Urinary bladder (tissue), 4 donors: ENCODE measurements around the gene PEX14. TPM values are rescaled to one million over a fixed set of nuclear protein-coding genes. Genes with fewer than 3 reads are reported as not detected.
A peak's percentile ranks its signal among the peaks of the same experiment; 100 is the strongest.

ENCODE experiments used
- DNase-seq: peaks from one replicate; pipeline ENCODE4 v3.0.0-alpha.2; 2015; ENCODE audit errors: extremely low spot score
- H3K27ac ChIP-seq: one replicate; pipeline ENCODE4 v1.5.1; 2013; ENCODE audit warnings: low read depth, mild to moderate bottlenecking, moderate library complexity
- H3K36me3 ChIP-seq: one replicate; pipeline ENCODE4 v1.6.1; 2013; ENCODE audit warnings: mild to moderate bottlenecking, moderate library complexity; ENCODE audit not compliant: insufficient read depth
- H3K4me1 ChIP-seq: one replicate; pipeline ENCODE4 v1.6.1; 2013; ENCODE audit warnings: mild to moderate bottlenecking, moderate library complexity; ENCODE audit not compliant: insufficient read depth
- H3K4me3 ChIP-seq: one replicate; pipeline ENCODE4 v1.5.1; 2013; ENCODE audit warnings: low read depth, low read length
- WGBS: extraction: QIAGEN DNeasy Blood & Tissue Kit; methylation state at CpG from one replicate; pipeline ENCODE4 v1.1.7; 2013; 5-methylcytosine and 5-hydroxymethylcytosine counted together
- polyA plus RNA-seq: library from polyadenylated mRNA; stranded (reverse); fragments of 200-250 nt; gene quantifications from one replicate; pipeline ENCODE4 v1.2.3, GENCODE V29; 2013
- total RNA-seq: library from RNA; depleted of rRNA; stranded (reverse); fragments of >200 nt; gene quantifications from one replicate; pipeline ENCODE4 v1.2.3, GENCODE V29; 2014
- donor health status: healthy with polysubstance abuse.
- donor health status: healthy.

PEX14 gene
- total and polyA plus RNA-seq, 2 donors, result 10.9 to 76.1 TPM

- H3K36me3 ChIP-seq, result no peaks in the 10 kb centered on the region
- no peak overlapping the region for H3K27ac ChIP-seq
- H3K4me1 ChIP-seq, result no peaks in the 10 kb centered on the region
- no peak for DNase-seq
- WGBS, result 85% methylated on average over 18 of the region's 18 CpGs
- H3K4me3 ChIP-seq, result no peak overlapping the region
These were observed 139.9 kb downstream of the PEX14 start for GRCh38 chr1:10614377-10615225.

DNA sequence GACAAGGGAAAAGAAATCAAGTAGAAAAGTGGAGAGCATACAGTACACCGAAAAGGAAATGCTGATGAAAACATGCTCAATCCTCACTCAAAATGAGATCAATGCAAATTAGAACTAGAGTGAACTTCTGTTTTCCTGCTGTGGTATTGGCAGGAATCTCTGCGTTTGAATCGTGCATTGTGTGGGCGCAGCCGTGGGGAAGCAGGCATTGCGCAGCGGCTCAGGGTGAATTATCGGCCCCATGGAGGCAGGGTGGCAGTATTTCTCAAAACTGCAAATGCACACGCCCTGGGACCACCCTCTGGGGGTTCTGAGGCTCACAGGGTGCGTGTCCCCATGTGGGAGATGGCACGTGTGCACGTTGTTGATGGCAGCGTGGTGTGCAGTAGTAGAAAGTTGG lies 140.6 kb downstream of the PEX14 start:
- H3K27ac ChIP-seq, result no peak overlapping the region
- no peak for DNase-seq
- WGBS, result 88% methylated on average over 13 of the region's 13 CpGs
- H3K4me3 ChIP-seq, result no peak overlapping the region
- no peaks in the 10 kb centered on the region for H3K4me1 ChIP-seq
- no peaks in the 10 kb centered on the region for H3K36me3 ChIP-seq

- Histone ChIP-seq H3K4me3 (no peak overlapping the region), H3K4me1 (no peaks in the 10 kb centered on the region), H3K27ac (no peak overlapping the region), H3K36me3 (no peaks in the 10 kb centered on the region)
- no peak for DNase-seq
- 89% methylated on average over 27 of the region's 27 CpGs for WGBS
These were observed 141.4 kb downstream of the PEX14 start for GRCh38 chr1:10615932-10616671.

GRCh38 chr1:10616696-10617095 lies 141.9 kb downstream of the PEX14 start:
- no peak overlapping the region for H3K4me3 ChIP-seq
- WGBS, result 96% methylated on average over 15 of the region's 15 CpGs
- no peaks in the 10 kb centered on the region for H3K4me1 ChIP-seq
- H3K36me3 ChIP-seq, result no peaks in the 10 kb centered on the region
- no peak overlapping the region for H3K27ac ChIP-seq
- DNase-seq, result no peak

DNA sequence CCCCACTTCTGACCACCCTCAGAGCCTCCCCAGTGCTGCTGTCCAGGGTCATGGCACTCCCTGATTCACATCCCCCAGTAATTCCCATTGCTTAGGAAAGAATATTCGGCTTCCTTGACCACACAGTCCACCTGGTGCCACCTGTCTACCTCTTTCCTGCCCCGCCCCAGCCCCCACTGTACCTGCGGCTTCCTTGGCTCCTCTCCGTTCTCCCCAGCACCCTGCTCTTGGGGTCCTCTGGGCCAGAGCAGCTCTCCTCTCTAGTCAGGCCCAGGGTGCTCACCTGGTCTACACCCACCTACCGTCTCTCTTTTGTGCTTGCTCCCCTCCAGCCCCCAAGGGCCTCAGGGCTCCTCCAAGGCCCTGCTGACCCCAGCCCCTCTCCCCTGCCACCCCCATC lies 142.6 kb downstream of the PEX14 start:
- WGBS, result 95% methylated on average over 5 of the region's 5 CpGs
- no peaks in the 10 kb centered on the region for H3K36me3 ChIP-seq
- no peaks in the 10 kb centered on the region for H3K4me1 ChIP-seq
- no peak overlapping the region for H3K4me3 ChIP-seq
- DNase-seq, result no peak
- H3K27ac ChIP-seq, result no peak overlapping the region

- Histone ChIP-seq H3K27ac (no peak overlapping the region), H3K4me1 (no peaks in the 10 kb centered on the region), H3K36me3 (no peaks in the 10 kb centered on the region), H3K4me3 (no peak overlapping the region)
- WGBS, result 96% methylated on average over 23 of the region's 23 CpGs
- no peak for DNase-seq
These were observed 143.5 kb downstream of the PEX14 start for GRCh38 chr1:10617931-10618885.

DNA sequence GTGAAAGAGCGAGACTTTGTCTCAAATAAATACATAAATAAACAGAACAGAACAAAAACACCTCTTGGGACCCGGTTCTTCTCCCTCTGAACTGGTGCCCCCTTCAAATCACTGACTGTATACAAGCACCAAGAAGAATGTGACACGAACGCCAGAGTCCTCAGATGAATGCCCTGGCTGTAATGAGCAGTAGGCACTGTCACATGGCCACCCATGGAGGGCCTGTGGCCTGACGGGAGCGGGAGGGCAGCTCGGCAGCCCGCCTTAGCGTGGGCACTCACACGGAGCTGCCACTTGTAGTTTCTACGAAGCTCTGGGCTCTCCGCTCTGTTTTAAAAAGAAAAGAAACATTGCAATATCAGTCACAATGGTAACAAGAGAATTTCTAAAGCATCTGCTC lies 146.0 kb downstream of the PEX14 start:
- DNase-seq, result no peak
- Histone ChIP-seq H3K4me3 (no peak overlapping the region), H3K36me3 (no peaks in the 10 kb centered on the region), H3K4me1 (no peaks in the 10 kb centered on the region), H3K27ac (no peak overlapping the region)
- WGBS, result 93% methylated on average over 12 of the region's 12 CpGs

DNA sequence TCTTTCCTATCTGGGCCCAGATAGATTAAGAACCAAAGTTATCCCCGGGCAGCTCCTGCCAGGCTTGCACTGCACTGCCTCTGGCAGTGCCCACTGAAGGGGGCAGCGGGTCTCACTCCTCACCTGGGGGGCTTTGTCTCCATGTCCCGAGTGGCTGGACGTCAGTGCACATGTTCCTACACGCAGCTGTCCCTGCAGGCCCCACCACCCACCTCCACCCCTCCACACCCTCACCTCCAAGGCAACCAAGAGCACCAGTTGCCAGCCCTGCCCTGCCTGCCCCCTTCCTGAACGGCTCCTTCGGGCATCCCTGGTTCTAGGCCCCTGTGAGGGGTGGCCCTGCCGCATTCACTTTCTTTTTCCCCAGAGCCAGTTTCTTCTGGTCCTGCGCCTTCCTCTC lies 147.2 kb downstream of the PEX14 start:
- H3K36me3 ChIP-seq, result no peaks in the 10 kb centered on the region
- peak overlapping the region; percentile 26 for H3K27ac ChIP-seq
- H3K4me1 ChIP-seq, result no peaks in the 10 kb centered on the region
- H3K4me3 ChIP-seq, result no peak overlapping the region
- no peak for DNase-seq
- 75% methylated on average over 9 of the region's 9 CpGs for WGBS

DNA sequence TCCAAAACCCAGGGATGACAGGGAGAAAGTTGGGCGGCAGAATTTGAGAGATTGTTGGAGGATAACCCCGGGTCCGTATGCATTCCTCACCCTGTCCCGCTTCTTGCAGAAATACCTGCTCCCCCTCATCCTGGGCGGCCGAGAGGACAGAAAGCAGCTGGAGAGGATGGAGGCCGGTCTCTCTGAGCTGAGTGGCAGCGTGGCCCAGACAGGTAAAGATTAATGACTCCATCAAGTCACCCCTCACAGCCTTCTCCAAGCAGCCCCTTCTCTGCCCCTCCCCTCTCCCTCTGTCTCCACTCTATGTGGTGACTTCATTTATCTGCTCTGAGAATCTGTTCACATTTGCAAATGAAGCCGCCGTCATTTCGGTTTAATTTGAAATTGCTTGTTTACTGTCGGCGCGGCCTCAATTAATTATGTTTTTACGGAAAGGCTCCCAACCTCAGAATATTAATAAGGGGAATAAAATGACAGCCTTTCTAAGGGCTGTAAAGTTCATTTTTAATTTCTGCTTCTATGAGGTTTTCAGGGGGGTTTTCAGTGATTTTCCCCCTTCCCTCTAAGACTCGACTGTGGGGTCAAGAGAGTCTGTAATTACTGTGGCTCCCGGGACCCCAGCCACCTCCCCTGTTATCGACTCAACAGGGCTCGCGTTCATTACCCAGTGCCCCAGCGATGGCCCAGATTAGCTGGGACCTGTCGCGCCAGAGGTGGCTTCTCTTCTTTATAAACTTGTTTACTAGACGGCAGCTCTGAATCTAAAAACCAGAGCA lies 148.3 kb downstream of the PEX14 start:
- no peaks in the 10 kb centered on the region for H3K36me3 ChIP-seq
- no peak overlapping the region for H3K27ac ChIP-seq
- H3K4me3 ChIP-seq, result no peak overlapping the region
- 71% methylated on average over 24 of the region's 24 CpGs for WGBS
- no peak for DNase-seq
- no peaks in the 10 kb centered on the region for H3K4me1 ChIP-seq

DNA sequence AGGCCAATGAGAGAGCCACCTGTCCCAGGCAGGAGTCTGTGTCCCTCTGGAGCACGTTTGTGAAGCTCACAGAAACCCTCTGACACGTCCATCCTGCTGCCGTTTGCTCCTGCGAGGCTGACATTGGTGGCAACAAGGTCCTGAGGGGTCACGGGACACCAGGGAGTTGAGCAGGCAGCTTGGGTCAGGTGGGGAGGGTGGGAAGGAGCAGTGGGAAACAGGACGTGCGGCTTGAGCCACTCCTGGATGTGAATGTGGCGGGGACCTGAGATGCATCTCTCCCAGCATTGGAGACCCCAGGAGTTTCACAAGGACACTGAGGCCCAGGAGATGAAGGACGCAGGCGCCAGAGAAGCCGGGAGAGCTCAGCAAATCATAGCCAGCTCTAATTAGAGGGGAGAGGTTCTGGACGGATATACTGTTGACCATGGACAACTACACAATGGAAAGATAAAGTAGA lies 149.0 kb downstream of the PEX14 start:
- no peaks in the 10 kb centered on the region for H3K36me3 ChIP-seq
- H3K27ac ChIP-seq, result no peak overlapping the region
- no peak for DNase-seq
- H3K4me1 ChIP-seq, result no peaks in the 10 kb centered on the region
- WGBS, result 80% methylated on average over 12 of the region's 12 CpGs
- no peak overlapping the region for H3K4me3 ChIP-seq

GRCh38 chr1:10624256-10625050 lies 149.7 kb downstream of the PEX14 start:
- no peak for DNase-seq
- 83% methylated on average over 26 of the region's 26 CpGs for WGBS

GRCh38 chr1:10625076-10625475 lies 150.3 kb downstream of the PEX14 start:
- no peak for DNase-seq
- Histone ChIP-seq H3K27ac (no peak overlapping the region), H3K4me3 (no peak overlapping the region), H3K4me1 (no peaks in the 10 kb centered on the region), H3K36me3 (no peaks in the 10 kb centered on the region)
- 74% methylated on average over 9 of the region's 9 CpGs for WGBS

More at GRCh38 chr1:10624256-10625050, 149.7 kb downstream of the PEX14 start:
- H3K4me3 ChIP-seq, result no peak overlapping the region
- no peaks in the 10 kb centered on the region for H3K4me1 ChIP-seq
- H3K27ac ChIP-seq, result no peak overlapping the region
- no peaks in the 10 kb centered on the region for H3K36me3 ChIP-seq
